HG03108 (cell line): ENCODE data around the gene ANKRD44.

ENCODE experiments used
- ATAC-seq: cut with Tn5 transposase; IDR thresholded peaks from one replicate; pipeline ENCODE4 v1.9.1; 2021; ENCODE audit warnings: moderate library complexity; ENCODE audit not compliant: unreplicated experiment

Gene ANKRD44

GRCh38 chr2:197189426-197190099, 121.0 kb downstream of the ANKRD44 start:
- ATAC-seq = no peak

GRCh38 chr2:197185676-197186075, 124.9 kb downstream of the ANKRD44 start:
- ATAC-seq = no peak

GRCh38 chr2:197184959-197185586, 125.5 kb downstream of the ANKRD44 start:
- no peak for ATAC-seq

- no peak for ATAC-seq
These were observed 127.2 kb downstream of the ANKRD44 start for GRCh38 chr2:197183355-197183754.

- ATAC-seq = no peak
These were observed 127.9 kb downstream of the ANKRD44 start for GRCh38 chr2:197182668-197183067.

GRCh38 chr2:197181491-197181890, 129.1 kb downstream of the ANKRD44 start:
- ATAC-seq = no peak

- no peak for ATAC-seq
These were observed 130.7 kb downstream of the ANKRD44 start for GRCh38 chr2:197179744-197180498.

- ATAC-seq = no peak
These were observed 134.1 kb downstream of the ANKRD44 start for GRCh38 chr2:197176522-197176921.

GRCh38 chr2:197174539-197175094, 136.0 kb downstream of the ANKRD44 start:
- ATAC-seq = no peak

GRCh38 chr2:197171582-197171981, 139.0 kb downstream of the ANKRD44 start:
- ATAC-seq = no peak

GRCh38 chr2:197170208-197170607, 140.4 kb downstream of the ANKRD44 start:
- ATAC-seq = no peak

GRCh38 chr2:197168705-197169104, 141.9 kb downstream of the ANKRD44 start:
- no peak for ATAC-seq

GRCh38 chr2:197167608-197168314, 142.8 kb downstream of the ANKRD44 start:
- no peak for ATAC-seq

GRCh38 chr2:197165020-197165419, 145.6 kb downstream of the ANKRD44 start:
- no peak for ATAC-seq

- no peak for ATAC-seq
These were observed 146.3 kb downstream of the ANKRD44 start for GRCh38 chr2:197164141-197164754.

- no peak for ATAC-seq
These were observed 146.9 kb downstream of the ANKRD44 start for GRCh38 chr2:197163712-197164140.

GRCh38 chr2:197161774-197162173, 148.8 kb downstream of the ANKRD44 start:
- ATAC-seq = no peak

GRCh38 chr2:197159661-197160211, 150.8 kb downstream of the ANKRD44 start:
- peak; percentile 48 for ATAC-seq

- no peak for ATAC-seq
These were observed 151.7 kb downstream of the ANKRD44 start for GRCh38 chr2:197158591-197159550.
